ENCODE data around the gene PCK2.

The PCK2 gene

DNA sequence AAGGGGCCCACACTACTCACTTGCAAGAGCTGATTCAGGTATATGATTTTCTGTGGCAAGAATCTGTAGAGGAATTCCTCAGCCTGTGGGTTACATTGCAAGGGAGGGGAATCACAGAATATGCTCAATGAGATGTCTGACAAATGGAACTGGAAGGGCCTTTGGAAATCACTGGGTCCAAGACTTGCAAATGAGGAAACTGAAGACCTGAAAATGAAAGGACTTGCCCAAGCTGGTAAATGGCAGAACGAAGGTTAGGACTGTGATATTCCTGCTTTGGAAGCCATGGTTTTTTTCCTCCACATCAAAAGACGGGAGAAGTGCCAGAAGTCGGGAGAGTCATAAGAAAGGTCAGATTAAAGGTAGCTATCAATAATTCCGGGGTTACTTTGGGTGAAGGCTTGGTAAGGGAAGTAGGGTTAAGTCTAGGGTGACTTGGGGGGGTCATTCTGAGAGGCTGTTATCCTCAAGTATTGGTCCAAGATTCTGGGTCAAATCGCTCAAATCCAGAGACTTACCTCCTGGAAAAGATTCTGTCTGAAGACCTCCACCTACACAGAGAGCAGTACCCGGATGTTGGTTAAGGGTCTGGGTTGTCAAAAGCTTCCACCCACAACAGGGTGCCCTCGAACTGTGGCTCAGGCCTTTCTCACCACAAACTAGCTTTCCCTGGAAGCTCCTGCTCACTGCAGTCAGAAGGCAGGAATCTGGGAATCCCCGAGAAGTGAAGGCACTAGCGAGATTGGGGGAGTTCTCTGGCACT is 51.8 kb downstream of the PCK2 start:
- ChIA-PET CTCF (interaction anchor here (0.6 to 3.7 kb wide), 7 partner anchors 9 to 131 kb away, joined by 3 to 34 read pairs (median 5); partner anchors contain the start of gene IRF9), POLR2A (interaction anchor here (0.5 to 3.8 kb wide), 15 partner anchors 9 to 125 kb away, joined by 3 to 79 read pairs (median 8); partner anchors contain the start of genes CHMP4A, DCAF11, IPO4 and IRF9)
- Histone ChIP-seq H3K4me3 (ENCODE audit: low read depth, low read length) (peak overlapping the region; percentile 91), H3K27ac (ENCODE audit: extremely low read depth, low read depth, low read length) (peak overlapping the region; percentile 59; the same call in 1 of the 2 replicates), H3K4me1 (ENCODE audit: control insufficient read depth, insufficient read depth, low read length) (peaks cover 8% of the 10 kb centered on the region), H3K36me3 (ENCODE audit: control insufficient read depth in 2 of 2, insufficient read depth in 1 of 2, low read length in 2 of 2) (peaks cover 12 to 46% of the 10 kb centered on the region in 2 experiments), H3K9me3 (ENCODE audit: control insufficient read depth, insufficient read depth, low read depth, low read length) (no peaks in the 10 kb centered on the region)
- TF ChIP-seq PRDM1 (tag by site-specific recombination; IDR thresholded peaks at IDR 0.05) (0 out of 2 replicates have a peak, but pooled peaks have one; percentile 73), RBAK (tag by site-specific recombination; IDR thresholded peaks at IDR 0.05) (no peak), ZNF426 (tag by site-specific recombination; IDR thresholded peaks at IDR 0.05) (no peak), ZNF16 (tag by site-specific recombination; IDR thresholded peaks at IDR 0.05; ENCODE audit: low read depth) (no peak), ZNF571 (tag by site-specific recombination; IDR thresholded peaks at IDR 0.05) (no peak), ZNF580 (tag by site-specific recombination; IDR thresholded peaks at IDR 0.05) (no peak), ZSCAN16 (tag by site-specific recombination; IDR thresholded peaks at IDR 0.05) (no peak), ZNF146 (tag by site-specific recombination; IDR thresholded peaks at IDR 0.05) (peak; percentile 34), ZNF549 (tag by site-specific recombination; IDR thresholded peaks at IDR 0.05) (no peak), ZNF626 (tag by site-specific recombination; IDR thresholded peaks at IDR 0.05) (no peak), IKZF3 (tag by site-specific recombination; IDR thresholded peaks at IDR 0.05) (peak; percentile 37; the same call in 1 of the 2 replicates), ZNF175 (tag by site-specific recombination; IDR thresholded peaks at IDR 0.05) (no peak), ZNF777 (tag by site-specific recombination; IDR thresholded peaks at IDR 0.05; ENCODE audit: borderline replicate concordance) (no peak), ZNF223 (tag by site-specific recombination; IDR thresholded peaks at IDR 0.05) (no peak), ZNF791 (tag by site-specific recombination; IDR thresholded peaks at IDR 0.05) (no peak), KLF7 (tag by site-specific recombination; IDR thresholded peaks at IDR 0.05; ENCODE audit: borderline replicate concordance) (no peak), EGR2 (tag by site-specific recombination; IDR thresholded peaks at IDR 0.05; ENCODE audit: low read depth) (no peak), HOXD13 (CRISPR knock-in tag; IDR thresholded peaks at IDR 0.05; ENCODE audit: borderline replicate concordance) (no peak), SETDB1 (IDR thresholded peaks at IDR 0.05; ENCODE audit: insufficient read length, low read length) (no peak), ZNF335 (tag by site-specific recombination; conservative IDR thresholded peaks at IDR 0.05) (no peak), ZFP37 (tag by site-specific recombination; IDR thresholded peaks at IDR 0.05) (no peak), ZNF114 (tag by site-specific recombination; IDR thresholded peaks at IDR 0.05) (no peak), ZNF600 (tag by site-specific recombination; IDR thresholded peaks at IDR 0.05) (peak; percentile 79), ZNF280C (tag by site-specific recombination; IDR thresholded peaks at IDR 0.05) (no peak)
- TF ChIP-seq, protein P1, sequence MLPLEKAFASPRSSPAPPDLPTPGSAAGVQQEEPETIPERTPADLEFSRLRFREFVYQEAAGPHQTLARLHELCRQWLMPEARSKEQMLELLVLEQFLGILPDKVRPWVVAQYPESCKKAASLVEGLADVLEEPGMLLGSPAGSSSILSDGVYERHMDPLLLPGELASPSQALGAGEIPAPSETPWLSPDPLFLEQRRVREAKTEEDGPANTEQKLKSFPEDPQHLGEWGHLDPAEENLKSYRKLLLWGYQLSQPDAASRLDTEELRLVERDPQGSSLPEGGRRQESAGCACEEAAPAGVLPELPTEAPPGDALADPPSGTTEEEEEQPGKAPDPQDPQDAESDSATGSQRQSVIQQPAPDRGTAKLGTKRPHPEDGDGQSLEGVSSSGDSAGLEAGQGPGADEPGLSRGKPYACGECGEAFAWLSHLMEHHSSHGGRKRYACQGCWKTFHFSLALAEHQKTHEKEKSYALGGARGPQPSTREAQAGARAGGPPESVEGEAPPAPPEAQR (tag by site-specific recombination; IDR thresholded peaks at IDR 0.05): no peak
- TF ChIP-seq, protein P2, sequence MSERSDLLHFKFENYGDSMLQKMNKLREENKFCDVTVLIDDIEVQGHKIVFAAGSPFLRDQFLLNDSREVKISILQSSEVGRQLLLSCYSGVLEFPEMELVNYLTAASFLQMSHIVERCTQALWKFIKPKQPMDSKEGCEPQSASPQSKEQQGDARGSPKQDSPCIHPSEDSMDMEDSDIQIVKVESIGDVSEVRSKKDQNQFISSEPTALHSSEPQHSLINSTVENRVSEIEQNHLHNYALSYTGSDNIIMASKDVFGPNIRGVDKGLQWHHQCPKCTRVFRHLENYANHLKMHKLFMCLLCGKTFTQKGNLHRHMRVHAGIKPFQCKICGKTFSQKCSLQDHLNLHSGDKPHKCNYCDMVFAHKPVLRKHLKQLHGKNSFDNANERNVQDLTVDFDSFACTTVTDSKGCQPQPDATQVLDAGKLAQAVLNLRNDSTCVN (tag by site-specific recombination; optimal IDR thresholded peaks at IDR 0.05): no peak
- TF ChIP-seq, protein P3, sequence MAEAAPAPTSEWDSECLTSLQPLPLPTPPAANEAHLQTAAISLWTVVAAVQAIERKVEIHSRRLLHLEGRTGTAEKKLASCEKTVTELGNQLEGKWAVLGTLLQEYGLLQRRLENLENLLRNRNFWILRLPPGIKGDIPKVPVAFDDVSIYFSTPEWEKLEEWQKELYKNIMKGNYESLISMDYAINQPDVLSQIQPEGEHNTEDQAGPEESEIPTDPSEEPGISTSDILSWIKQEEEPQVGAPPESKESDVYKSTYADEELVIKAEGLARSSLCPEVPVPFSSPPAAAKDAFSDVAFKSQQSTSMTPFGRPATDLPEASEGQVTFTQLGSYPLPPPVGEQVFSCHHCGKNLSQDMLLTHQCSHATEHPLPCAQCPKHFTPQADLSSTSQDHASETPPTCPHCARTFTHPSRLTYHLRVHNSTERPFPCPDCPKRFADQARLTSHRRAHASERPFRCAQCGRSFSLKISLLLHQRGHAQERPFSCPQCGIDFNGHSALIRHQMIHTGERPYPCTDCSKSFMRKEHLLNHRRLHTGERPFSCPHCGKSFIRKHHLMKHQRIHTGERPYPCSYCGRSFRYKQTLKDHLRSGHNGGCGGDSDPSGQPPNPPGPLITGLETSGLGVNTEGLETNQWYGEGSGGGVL (tag by site-specific recombination; IDR thresholded peaks at IDR 0.05): no peak
- TF ChIP-seq, protein P4, sequence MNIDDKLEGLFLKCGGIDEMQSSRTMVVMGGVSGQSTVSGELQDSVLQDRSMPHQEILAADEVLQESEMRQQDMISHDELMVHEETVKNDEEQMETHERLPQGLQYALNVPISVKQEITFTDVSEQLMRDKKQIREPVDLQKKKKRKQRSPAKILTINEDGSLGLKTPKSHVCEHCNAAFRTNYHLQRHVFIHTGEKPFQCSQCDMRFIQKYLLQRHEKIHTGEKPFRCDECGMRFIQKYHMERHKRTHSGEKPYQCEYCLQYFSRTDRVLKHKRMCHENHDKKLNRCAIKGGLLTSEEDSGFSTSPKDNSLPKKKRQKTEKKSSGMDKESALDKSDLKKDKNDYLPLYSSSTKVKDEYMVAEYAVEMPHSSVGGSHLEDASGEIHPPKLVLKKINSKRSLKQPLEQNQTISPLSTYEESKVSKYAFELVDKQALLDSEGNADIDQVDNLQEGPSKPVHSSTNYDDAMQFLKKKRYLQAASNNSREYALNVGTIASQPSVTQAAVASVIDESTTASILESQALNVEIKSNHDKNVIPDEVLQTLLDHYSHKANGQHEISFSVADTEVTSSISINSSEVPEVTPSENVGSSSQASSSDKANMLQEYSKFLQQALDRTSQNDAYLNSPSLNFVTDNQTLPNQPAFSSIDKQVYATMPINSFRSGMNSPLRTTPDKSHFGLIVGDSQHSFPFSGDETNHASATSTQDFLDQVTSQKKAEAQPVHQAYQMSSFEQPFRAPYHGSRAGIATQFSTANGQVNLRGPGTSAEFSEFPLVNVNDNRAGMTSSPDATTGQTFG (tag by site-specific recombination; IDR thresholded peaks at IDR 0.05; ENCODE audit: borderline replicate concordance): no peak

Data from HEK293 (cell line).